ENCODE data around the gene NRXN3. TPM values are rescaled to one million over a fixed set of nuclear protein-coding genes. Genes with fewer than 3 reads are reported as not detected.

Gene NRXN3
- total and polyA plus RNA-seq, 2 of the 13 experiments (the other 11 are each of a cell fraction or from before 2014, with no cell fraction given): 0.03 TPM; not detected in 1

- TF ChIP-seq, protein P1, sequence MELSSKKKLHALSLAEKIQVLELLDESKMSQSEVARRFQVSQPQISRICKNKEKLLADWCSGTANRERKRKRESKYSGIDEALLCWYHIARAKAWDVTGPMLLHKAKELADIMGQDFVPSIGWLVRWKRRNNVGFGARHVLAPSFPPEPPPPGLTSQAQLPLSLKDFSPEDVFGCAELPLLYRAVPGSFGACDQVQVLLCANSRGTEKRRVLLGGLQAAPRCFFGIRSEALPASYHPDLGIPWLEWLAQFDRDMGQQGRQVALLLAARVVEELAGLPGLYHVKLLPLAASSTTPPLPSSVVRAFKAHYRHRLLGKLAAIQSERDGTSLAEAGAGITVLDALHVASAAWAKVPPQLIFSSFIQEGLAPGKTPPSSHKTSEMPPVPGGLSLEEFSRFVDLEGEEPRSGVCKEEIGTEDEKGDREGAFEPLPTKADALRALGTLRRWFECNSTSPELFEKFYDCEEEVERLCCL (CRISPR knock-in tag; IDR thresholded peaks at IDR 0.05; ENCODE audit: borderline replicate concordance): no peak
- TF ChIP-seq GMEB2 (CRISPR knock-in tag; IDR thresholded peaks at IDR 0.05; ENCODE audit: low read depth) (no peak), PHF8 (CRISPR knock-in tag; IDR thresholded peaks at IDR 0.05) (no peak), FOSL2 (CRISPR knock-in tag; IDR thresholded peaks at IDR 0.05) (no peak)
Observed at GRCh38 chr14:79840103-79840502, 1669.9 kb downstream of the NRXN3 start (continued).

- DNase-seq (ENCODE audit: low spot score) (no peak), ATAC-seq (no peak), FAIRE-seq (no peak)
- in situ Hi-C loops (cut with HindIII; ENCODE audit: extremely low pct_ligation_motif_present, low pct_unique_long_range_greater_than_20kb) (no loop called here), intact Hi-C loops (cut with micrococcal nuclease; ENCODE audit: unreplicated experiment) (no loop called here)
- ChIA-PET CTCF (ENCODE audit: low intra/inter-chr PET ratio, low total read pairs) (no interaction called here), POLR2A (no interaction called here)
- H4K20me1 ChIP-seq (ENCODE audit: insufficient read depth, low read length): no peaks in the 10 kb centered on the region
- H3K9me3 ChIP-seq (ENCODE audit: low read length): peaks cover 80% of the 10 kb centered on the region
- BruUV-seq (replicated peaks): no TSS peak
- no peaks in the 10 kb centered on the region for H3K36me3 ChIP-seq (replicated peaks in 1 of 2; ENCODE audit: control insufficient read depth in 1 of 2, insufficient read depth in 2 of 2, low read length in 2 of 2)
- no peak overlapping the region for H3K27ac ChIP-seq (ENCODE audit: extremely low read length, insufficient read depth, low read length)
- no peak overlapping the region for H3K9ac ChIP-seq (ENCODE audit: insufficient read depth, low read depth, low read length)
- no peaks in the 10 kb centered on the region for H3K27me3 ChIP-seq (ENCODE audit: control insufficient read depth in 1 of 2, insufficient read depth in 2 of 2, low read length in 2 of 2)
- WGBS (ENCODE audit: low lambda C conversion rate): 17% methylated on average over 2 of the region's 2 CpGs
- H3K4me3 ChIP-seq (replicated peaks in 1 of 3; ENCODE audit: insufficient read depth in 1 of 3, low read depth in 2 of 3, low read length in 3 of 3): no peak overlapping the region
- H3K79me2 ChIP-seq (ENCODE audit: insufficient read depth, low read length): no peaks in the 10 kb centered on the region
- no peak for TF ChIP-seq CBX5 (CRISPR knock-in tag; IDR thresholded peaks at IDR 0.05; ENCODE audit: borderline replicate concordance)
- TF ChIP-seq HOXA5 (CRISPR knock-in tag; IDR thresholded peaks at IDR 0.05): no peak
- no peak for TF ChIP-seq ZBTB38 (CRISPR knock-in tag; IDR thresholded peaks at IDR 0.05)
- no peaks in the 10 kb centered on the region for H3K4me1 ChIP-seq (ENCODE audit: insufficient read depth, low read length)
- H2AFZ ChIP-seq (ENCODE audit: low read length): no peak overlapping the region
- no peak overlapping the region for H3K4me2 ChIP-seq (ENCODE audit: low read depth, low read length)
Observed at GRCh38 chr14:79840831-79841230, 1670.7 kb downstream of the NRXN3 start.

Data from HepG2 (cell line).